HCT116 (cell line): Measurements from ENCODE around the gene CDS1. TPM values are rescaled to one million over a fixed set of nuclear protein-coding genes. Genes with fewer than 3 reads are reported as not detected.

Experiments
- ATAC-seq: fragments of 200-7000 bp; cut with Tn5 transposase; 2 replicates; pipeline ENCODE4 v1.9.1; 2020; ENCODE audit warnings: mild to moderate bottlenecking, moderate library complexity
- BruUV-seq: library from RNA; stranded (reverse); fragments of 400-500 nt; replicated peaks from 2 replicates; lab custom pipeline; 2021; lab: Mats Ljungman, UMichigan
- CTCF ChIA-PET: fragments of 300-600 bp; sonication (Branson Sonifier 250); formaldehyde crosslinking; loops from one replicate; lab custom pipeline; 2021; ENCODE audit warnings: antibody characterized with exemption; lab: Charles Lee
- POLR2A ChIA-PET: fragments of 300-600, 350-600 bp; sonication (Branson Sonifier 250); formaldehyde crosslinking; loops from one replicate; lab custom pipeline; 2021; ENCODE audit warnings: antibody characterized with exemption; lab: Charles Lee
- RAD21 ChIA-PET, 2 experiments: fragments of 300-600 bp; sonication (Branson Sonifier 250); formaldehyde crosslinking; loops; one replicate each; lab custom pipeline; 2023; ENCODE audit warnings: low total read pairs in 2 of 2; ENCODE audit not compliant: uncharacterized antibody in 2 of 2, unreplicated experiment in 2 of 2, low non-redundant PET in 1 of 2; lab: Charles Lee
- DNase-seq: peaks from one replicate; pipeline ENCODE4 v3.0.0-alpha.2; 2010; ENCODE audit warnings: low read depth, low spot score
- H2AFZ ChIP-seq: fragments of 200-600 bp; shearing (Covaris generic), sonication (generic); 2 replicates; pipeline ENCODE4 v1.6.1; 2017; ENCODE audit warnings: low read depth, mixed run types, mixed read lengths, antibody characterized with exemption, low read length; ENCODE audit not compliant: poor library complexity, severe bottlenecking
- H3K27ac ChIP-seq: 2 replicates; pipeline ENCODE4 v1.5.1; 2012; ENCODE audit warnings: low read depth, low read length
- H3K27me3 ChIP-seq: fragments of 200-600 bp; sonication (generic); 2 replicates; pipeline ENCODE4 v1.6.1; 2016; ENCODE audit warnings: mixed run types, low read length, mixed read lengths; ENCODE audit not compliant: insufficient read depth
- H3K36me3 ChIP-seq, 2 experiments: fragments of 200-500 bp in 1 of 2; fragments of 200-600 bp in 1 of 2; sonication (Bioruptor generic) in 1 of 2; sonication (generic) in 1 of 2; 2 replicates each; pipeline versions ENCODE4 v1.5.1 to v1.6.1; 2014 to 2016; ENCODE audit warnings: low read length in 2 of 2, inconsistent platforms in 1 of 2, mixed read lengths in 1 of 2, mixed run types in 1 of 2; ENCODE audit not compliant: insufficient read depth in 2 of 2, control insufficient read depth in 1 of 2
- H3K4me1 ChIP-seq, 2 experiments: fragments of 200-600 bp in 1 of 2; sonication (generic) in 1 of 2; 2 replicates each; pipeline versions ENCODE4 v1.5.1 to v1.6.1; 2012 to 2017; ENCODE audit warnings: low read length in 2 of 2, inconsistent platforms in 1 of 2, mild to moderate bottlenecking in 1 of 2, mixed read lengths in 1 of 2, mixed run types in 1 of 2, moderate library complexity in 1 of 2; ENCODE audit not compliant: insufficient read depth in 2 of 2, control insufficient read depth in 1 of 2
- H3K4me2 ChIP-seq: fragments of 200-600 bp; sonication (generic); 2 replicates; pipeline ENCODE4 v1.6.1; 2017; ENCODE audit warnings: mixed run types, low read length, mixed read lengths
- H3K4me3 ChIP-seq, 2 experiments: fragments of 200-600 bp in 1 of 2; sonication (generic) in 1 of 2; replicated peaks in 1 of 2; 2 replicates each; pipeline ENCODE4 v1.5.1; 2011 to 2016; ENCODE audit warnings: low read length in 2 of 2, control low read depth in 1 of 2, low read depth in 1 of 2, mild to moderate bottlenecking in 1 of 2, mixed read lengths in 1 of 2, mixed run types in 1 of 2
- H3K79me2 ChIP-seq: fragments of 200-600 bp; sonication (generic); 2 replicates; pipeline ENCODE4 v1.6.1; 2017; ENCODE audit warnings: mild to moderate bottlenecking, mixed run types, low read length, moderate library complexity, mixed read lengths; ENCODE audit not compliant: insufficient read depth
- H3K9ac ChIP-seq: fragments of 200-600 bp; sonication (generic); 2 replicates; pipeline ENCODE4 v1.6.1; 2016; ENCODE audit warnings: low read length, mixed read lengths
- H3K9me2 ChIP-seq: fragments of 200-600 bp; sonication (generic), shearing (Covaris generic); 2 replicates; pipeline ENCODE4 v1.6.1; 2017; ENCODE audit warnings: mixed run types, mild to moderate bottlenecking, moderate library complexity; ENCODE audit not compliant: insufficient read depth
- H3K9me3 ChIP-seq, 2 experiments: fragments of 200-500 bp in 1 of 2; fragments of 200-600 bp in 1 of 2; sonication (Bioruptor generic) in 1 of 2; sonication (generic) in 1 of 2; 2 replicates each; pipeline ENCODE4 v1.6.1; 2014 to 2017; ENCODE audit warnings: low read length in 2 of 2, mixed read lengths in 2 of 2, inconsistent platforms in 1 of 2, low read depth in 1 of 2, mild to moderate bottlenecking in 1 of 2, mixed run types in 1 of 2, moderate library complexity in 1 of 2; ENCODE audit not compliant: control insufficient read depth in 1 of 2, insufficient read depth in 1 of 2
- H4K20me1 ChIP-seq: fragments of 200-600 bp; sonication (generic), shearing (Covaris generic); 2 replicates; pipeline ENCODE4 v1.6.1; 2017; ENCODE audit warnings: mixed run types, mild to moderate bottlenecking, moderate library complexity; ENCODE audit not compliant: insufficient read depth
- CBX3 ChIP-seq: IDR thresholded peaks from 2 replicates; pipeline ENCODE4 v1.6.1; 2012; ENCODE audit warnings: low read depth
- CEBPB ChIP-seq: IDR thresholded peaks from 2 replicates; pipeline ENCODE4 v1.6.1; 2012; ENCODE audit warnings: low read depth
- CTCF ChIP-seq, 3 experiments: fragments of 200-600 bp in 1 of 3; sonication (generic) in 1 of 3; IDR thresholded peaks in 2 of 3; conservative IDR thresholded peaks in 1 of 3; 2 replicates each; pipeline ENCODE4 v1.5.1; 2012 to 2017; ENCODE audit warnings: low read depth in 2 of 3, low read length in 2 of 3, antibody characterized with exemption in 1 of 3, borderline replicate concordance in 1 of 3, control low read depth in 1 of 3, mild to moderate bottlenecking in 1 of 3, mixed read lengths in 1 of 3, mixed run types in 1 of 3, moderate library complexity in 1 of 3; ENCODE audit not compliant: insufficient read depth in 1 of 3
- EGR1 ChIP-seq: IDR thresholded peaks from 2 replicates; pipeline ENCODE4 v1.6.1; 2012; ENCODE audit warnings: low read depth
- EZH2 ChIP-seq: fragments of 200-600 bp; sonication (generic); IDR thresholded peaks from 2 replicates; pipeline ENCODE4 v1.6.1; 2017; ENCODE audit warnings: antibody characterized with exemption, mixed run types
- EZH2phosphoT487 ChIP-seq: fragments of 200-600 bp; IDR thresholded peaks from 2 replicates; pipeline ENCODE4 v1.6.1; 2018; ENCODE audit warnings: antibody characterized with exemption, borderline replicate concordance
- FOSL1 ChIP-seq: IDR thresholded peaks from 2 replicates; pipeline ENCODE4 v1.6.1; 2012; ENCODE audit warnings: low read depth
- MAX ChIP-seq: IDR thresholded peaks from 2 replicates; pipeline ENCODE4 v1.6.1; 2012
- POLR2A ChIP-seq: IDR thresholded peaks from 2 replicates; pipeline ENCODE4 v1.7.0; 2011; ENCODE audit warnings: borderline replicate concordance; ENCODE audit not compliant: insufficient read depth, insufficient read length; ENCODE audit errors: extremely low read depth
- POLR2AphosphoS5 ChIP-seq: IDR thresholded peaks from 2 replicates; pipeline ENCODE4 v1.6.1; 2011; ENCODE audit warnings: mild to moderate bottlenecking, low read depth, low read length, moderate library complexity
- REST ChIP-seq: IDR thresholded peaks from 2 replicates; pipeline ENCODE4 v1.6.1; 2012; ENCODE audit warnings: low read depth
- SIN3A ChIP-seq: IDR thresholded peaks from 2 replicates; pipeline ENCODE4 v1.6.1; 2012; ENCODE audit warnings: low read depth
- SRF ChIP-seq: IDR thresholded peaks from 2 replicates; pipeline ENCODE4 v1.6.1; 2012; ENCODE audit warnings: low read depth
- YY1 ChIP-seq: IDR thresholded peaks from 2 replicates; pipeline ENCODE4 v1.6.1; 2011; ENCODE audit warnings: low read length, low read depth, moderate library complexity, mild to moderate bottlenecking; ENCODE audit not compliant: insufficient replicate concordance; ENCODE audit errors: extremely low read depth
- intact Hi-C: fragments of 100-400 bp; cut with micrococcal nuclease; formaldehyde crosslinking; loops from 2 replicates; pipeline ENCODE4 v1.10.0; 2022
- total RNA-seq: library from RNA; stranded (reverse); gene quantifications from one replicate; pipeline ENCODE4 v1.2.1, GENCODE V29; 2021; ENCODE audit not compliant: unreplicated experiment

The CDS1 gene
- total RNA-seq, 1 experiment from 2014 or later = 14.6 TPM

GRCh38 chr4:84562156-84562555 lies 20.8 kb upstream of the CDS1 start:
- H3K4me3 ChIP-seq = no peak overlapping the region
- no TSS peak for BruUV-seq

GRCh38 chr4:84563002-84563401 lies 19.9 kb upstream of the CDS1 start:
- no TSS peak for BruUV-seq
- intact Hi-C loops = no loop called here
- Histone ChIP-seq H2AFZ (no peak overlapping the region), H3K9ac (no peak overlapping the region), H3K9me3 (no peaks in the 10 kb centered on the region), H3K4me2 (no peak overlapping the region), H3K9me2 (no peaks in the 10 kb centered on the region), H3K27ac (no peak overlapping the region), H3K4me3 (no peak overlapping the region), H3K27me3 (no peaks in the 10 kb centered on the region), H3K4me1 (no peaks in the 10 kb centered on the region), H3K36me3 (no peaks in the 10 kb centered on the region), H3K79me2 (no peaks in the 10 kb centered on the region), H4K20me1 (no peaks in the 10 kb centered on the region)
- DNase-seq (no peak), ATAC-seq (no peak)
- ChIA-PET CTCF (no interaction called here), POLR2A (no interaction called here), RAD21 (no interaction called here)
- TF ChIP-seq POLR2A = no peak
- TF ChIP-seq CTCF (IDR thresholded peaks at IDR 0.05 in 2 of 3, conservative IDR thresholded peaks at IDR 0.05 in 1 of 3; ENCODE audit: borderline replicate concordance in 1 of 3, insufficient read depth in 1 of 3, low read depth in 2 of 3, low read length in 2 of 3) = no peak
- TF ChIP-seq REST = no peak
- no peak for TF ChIP-seq EZH2phosphoT487
- no peak for TF ChIP-seq EGR1
- no peak for TF ChIP-seq MAX
- TF ChIP-seq POLR2AphosphoS5 = no peak
- no peak for TF ChIP-seq YY1
- TF ChIP-seq FOSL1 = no peak
- no peak for TF ChIP-seq CEBPB
- no peak for TF ChIP-seq EZH2

More at GRCh38 chr4:84562156-84562555, 20.8 kb upstream of the CDS1 start:
- CTCF ChIA-PET = no interaction called here
- ATAC-seq (no peak), DNase-seq (no peak)
- Histone ChIP-seq H3K9me3 (no peaks in the 10 kb centered on the region), H3K27ac (no peak overlapping the region), H3K4me2 (no peak overlapping the region), H2AFZ (no peak overlapping the region), H4K20me1 (no peaks in the 10 kb centered on the region), H3K79me2 (no peaks in the 10 kb centered on the region), H3K9me2 (no peaks in the 10 kb centered on the region), H3K27me3 (no peaks in the 10 kb centered on the region), H3K36me3 (no peaks in the 10 kb centered on the region), H3K9ac (no peak overlapping the region), H3K4me1 (no peaks in the 10 kb centered on the region)
- POLR2A ChIA-PET = no interaction called here
- RAD21 ChIA-PET = no interaction called here
- TF ChIP-seq CBX3 (no peak), FOSL1 (no peak), SRF (no peak), CEBPB (no peak), SIN3A (no peak), POLR2A (no peak)
- intact Hi-C loops = no loop called here
